HL-60 (cell line): ENCODE measurements around the gene DBI.

ENCODE experiments used
- DNase-seq, 2 experiments: peaks; one replicate each; pipeline ENCODE4 v3.0.0-alpha.2; 2010 to 2020; ENCODE audit warnings: low read depth in 1 of 2, low spot score in 1 of 2
- H3K27ac ChIP-seq: fragments of 250-450 bp; sonication (Bioruptor Pico); replicated peaks from 2 replicates; pipeline ENCODE4 v1.5.1; 2020; ENCODE audit warnings: mild to moderate bottlenecking, moderate library complexity
- H3K27me3 ChIP-seq: fragments of 250-450 bp; sonication (Bioruptor Pico); 2 replicates; pipeline ENCODE4 v1.5.1; 2021; ENCODE audit warnings: mild to moderate bottlenecking, moderate library complexity; ENCODE audit not compliant: insufficient read depth, poor library complexity, severe bottlenecking
- H3K4me3 ChIP-seq: replicated peaks from 2 replicates; pipeline ENCODE4 v1.5.1; 2011; ENCODE audit warnings: mild to moderate bottlenecking, control low read depth, low read length; ENCODE audit not compliant: insufficient read depth
- CTCF ChIP-seq: IDR thresholded peaks from one replicate; pipeline ENCODE4 v1.5.1; 2011; ENCODE audit warnings: low read length, control low read depth, inconsistent platforms; ENCODE audit not compliant: insufficient read depth
- GABPA ChIP-seq: IDR thresholded peaks from 2 replicates; pipeline ENCODE4 v1.6.1; 2012; ENCODE audit warnings: low read depth
- POLR2AphosphoS5 ChIP-seq: IDR thresholded peaks from 2 replicates; pipeline ENCODE4 v1.6.1; 2012; ENCODE audit warnings: low read depth
- REST ChIP-seq: IDR thresholded peaks from 2 replicates; pipeline ENCODE4 v1.6.1; 2012; ENCODE audit warnings: low read depth; ENCODE audit not compliant: insufficient replicate concordance
- SPI1 ChIP-seq: IDR thresholded peaks from 2 replicates; pipeline ENCODE4 v1.6.1; 2012; ENCODE audit warnings: low read depth, mild to moderate bottlenecking, borderline replicate concordance

The DBI gene

GRCh38 chr2:119364798-119365197, 2.0 kb upstream of the DBI start:
- DNase-seq = no peak
- Histone ChIP-seq H3K4me3 (no peak overlapping the region), H3K27me3 (no peaks in the 10 kb centered on the region), H3K27ac (no peak overlapping the region)
- TF ChIP-seq GABPA = no peak
- TF ChIP-seq REST = no peak
- no peak for TF ChIP-seq POLR2AphosphoS5
- TF ChIP-seq SPI1 = no peak
- TF ChIP-seq CTCF = no peak

GRCh38 chr2:119365436-119365835, 1.3 kb upstream of the DBI start:
- TF ChIP-seq POLR2AphosphoS5 (no peak), GABPA (no peak), SPI1 (no peak), REST (no peak), CTCF (no peak)
- H3K27me3 ChIP-seq = no peaks in the 10 kb centered on the region
- H3K27ac ChIP-seq = no peak overlapping the region
- no peak for DNase-seq
- peak overlapping the region; percentile 56; the same call in 1 of the 2 replicates for H3K4me3 ChIP-seq

GRCh38 chr2:119366161-119366648, 572 bp upstream of the DBI start:
- TF ChIP-seq GABPA (no peak), POLR2AphosphoS5 (no peak), SPI1 (no peak), REST (no peak), CTCF (no peak)
- peak overlapping the region; percentile 91 for H3K27ac ChIP-seq
- peak overlapping the region; percentile 56 for H3K4me3 ChIP-seq
- H3K27me3 ChIP-seq = no peaks in the 10 kb centered on the region
- DNase-seq = peak in 1 of 2 experiments; percentile 38
